Measurements from ENCODE around the gene PHF23.

PHF23 gene

DNA sequence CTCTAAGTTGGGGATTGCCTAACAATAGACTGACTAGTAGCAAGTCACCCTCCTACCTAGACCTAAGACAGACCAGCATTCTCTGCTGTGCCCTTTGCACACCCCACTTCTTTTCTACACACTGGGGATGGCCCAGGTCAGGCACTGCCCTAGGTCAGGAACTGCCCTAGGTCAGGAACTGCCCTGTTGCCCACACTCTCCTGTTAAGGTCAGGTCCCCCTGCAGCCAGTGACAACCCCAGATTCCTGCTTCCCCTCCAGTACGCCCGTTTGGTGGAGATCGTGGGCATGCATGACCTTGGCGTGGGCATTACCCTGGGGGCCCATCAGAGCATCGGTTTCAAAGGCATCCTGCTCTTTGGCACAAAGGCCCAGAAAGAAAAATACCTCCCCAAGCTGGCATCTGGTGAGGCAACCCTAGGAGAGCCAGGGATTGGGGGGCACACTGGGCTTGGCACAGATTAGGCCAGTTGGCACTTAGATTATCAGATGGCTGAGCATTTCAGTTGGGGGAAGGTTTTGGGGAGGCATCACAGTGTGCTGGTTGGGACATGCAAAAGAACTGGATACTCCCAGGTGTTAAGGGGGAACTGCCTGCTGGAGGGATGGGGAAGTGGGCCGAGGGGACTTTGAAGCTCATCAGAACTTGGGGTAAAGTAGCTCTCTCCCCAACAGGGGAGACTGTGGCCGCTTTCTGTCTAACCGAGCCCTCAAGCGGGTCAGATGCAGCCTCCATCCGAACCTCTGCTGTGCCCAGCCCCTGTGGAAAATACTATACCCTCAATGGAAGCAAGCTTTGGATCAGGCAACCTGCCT lies 17.8 kb downstream of the PHF23 start:
- in situ Hi-C loops (cut with HindIII; ENCODE audit: low sequenced_read_pairs), result no loop called here

DNA sequence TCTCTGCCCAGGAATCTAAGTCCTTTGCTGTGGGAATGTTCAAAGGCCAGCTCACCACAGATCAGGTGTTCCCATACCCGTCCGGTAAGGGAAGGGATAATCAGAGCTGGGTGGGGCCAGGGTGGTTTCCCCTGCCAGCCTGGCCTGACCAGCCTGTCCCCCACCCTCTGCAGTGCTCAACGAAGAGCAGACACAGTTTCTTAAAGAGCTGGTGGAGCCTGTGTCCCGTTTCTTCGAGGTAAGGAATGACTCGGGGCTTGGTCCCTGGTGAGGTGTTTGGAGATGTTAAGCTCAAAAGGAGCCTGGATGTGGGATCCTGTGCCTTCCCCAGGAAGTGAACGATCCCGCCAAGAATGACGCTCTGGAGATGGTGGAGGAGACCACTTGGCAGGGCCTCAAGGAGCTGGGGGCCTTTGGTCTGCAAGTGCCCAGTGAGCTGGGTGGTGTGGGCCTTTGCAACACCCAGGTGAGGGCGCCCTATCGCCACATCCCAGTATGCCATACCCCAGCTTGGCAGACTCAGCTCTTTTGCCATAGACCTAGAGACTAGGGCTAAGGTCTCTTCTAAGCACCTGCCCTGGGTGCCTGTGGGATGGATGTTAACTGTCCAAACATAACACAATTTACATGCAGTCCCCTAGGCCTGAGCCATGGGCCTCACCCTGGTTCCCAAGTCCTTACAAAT lies 18.5 kb downstream of the PHF23 start:
- in situ Hi-C loops (cut with HindIII; ENCODE audit: low sequenced_read_pairs), result no loop called here

DNA sequence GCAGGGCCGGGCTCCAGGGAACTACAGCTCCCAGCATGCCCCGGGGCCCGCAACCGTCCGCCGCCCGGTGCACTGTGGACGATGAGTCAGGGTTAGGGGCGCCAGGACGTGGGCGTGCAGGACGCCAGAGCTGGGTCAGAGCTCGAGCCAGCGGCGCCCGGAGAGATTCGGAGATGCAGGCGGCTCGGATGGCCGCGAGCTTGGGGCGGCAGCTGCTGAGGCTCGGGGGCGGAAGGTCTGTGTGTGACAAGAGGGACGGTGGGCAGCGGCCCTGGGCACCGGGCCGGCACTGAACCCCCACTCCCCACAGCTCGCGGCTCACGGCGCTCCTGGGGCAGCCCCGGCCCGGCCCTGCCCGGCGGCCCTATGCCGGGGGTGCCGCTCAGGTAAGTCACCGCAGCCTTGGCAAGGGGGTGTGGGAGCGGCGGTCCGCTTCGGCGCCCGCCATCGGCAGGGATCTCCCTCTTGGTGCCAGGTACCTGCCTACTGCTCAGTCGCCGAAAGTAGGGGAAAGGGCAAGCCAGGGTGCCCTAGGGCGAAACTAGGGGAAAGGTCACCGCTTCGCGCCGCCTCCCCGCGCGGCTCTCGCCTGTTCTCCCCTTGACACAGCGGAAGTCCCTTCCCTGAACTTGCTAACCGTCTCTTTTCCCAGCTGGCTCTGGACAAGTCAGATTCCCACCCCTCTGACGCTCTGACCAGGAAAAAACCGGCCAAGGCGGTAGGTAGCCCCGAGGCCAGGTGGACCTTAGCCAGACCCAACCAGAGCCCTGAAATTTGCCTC lies 19.3 kb downstream of the PHF23 start, which contains the start of the genes ACADVL and DLG4:
TSS of gene ACADVL (plus strand) at position 127 of the 781 bp plus-strand sequence. CDS start at position 174, 47 bp downstream.
TSS of gene DLG4 (minus strand) at position 25 of the 781 bp plus-strand sequence.
- in situ Hi-C loops (cut with HindIII; ENCODE audit: low sequenced_read_pairs), result no loop called here

GRCh38 chr17:7219229-7219811 lies 19.9 kb downstream of the PHF23 start:
- in situ Hi-C loops (cut with HindIII; ENCODE audit: low sequenced_read_pairs), result no loop called here

DNA sequence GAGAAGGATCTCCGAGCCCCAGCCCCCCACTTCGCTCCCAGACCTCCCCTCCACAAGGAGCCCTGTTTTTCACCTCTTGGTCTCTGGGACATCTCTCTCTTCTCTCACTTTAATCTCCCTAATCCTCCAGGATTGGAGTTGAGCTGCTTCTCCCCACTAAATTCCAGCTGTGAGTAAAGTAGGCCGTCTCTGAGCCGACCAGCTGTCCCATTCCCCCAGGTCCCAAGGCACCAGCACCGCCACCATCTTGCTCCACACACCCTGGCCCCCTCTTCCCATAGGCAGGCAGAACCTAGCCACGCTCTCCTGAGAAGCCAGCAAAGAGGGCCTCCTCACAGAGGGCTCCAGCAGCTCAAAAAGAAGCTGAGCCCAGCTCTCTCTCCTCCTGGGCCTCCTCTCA lies 20.5 kb downstream of the PHF23 start:
- in situ Hi-C loops (cut with HindIII; ENCODE audit: low sequenced_read_pairs), result no loop called here

DNA sequence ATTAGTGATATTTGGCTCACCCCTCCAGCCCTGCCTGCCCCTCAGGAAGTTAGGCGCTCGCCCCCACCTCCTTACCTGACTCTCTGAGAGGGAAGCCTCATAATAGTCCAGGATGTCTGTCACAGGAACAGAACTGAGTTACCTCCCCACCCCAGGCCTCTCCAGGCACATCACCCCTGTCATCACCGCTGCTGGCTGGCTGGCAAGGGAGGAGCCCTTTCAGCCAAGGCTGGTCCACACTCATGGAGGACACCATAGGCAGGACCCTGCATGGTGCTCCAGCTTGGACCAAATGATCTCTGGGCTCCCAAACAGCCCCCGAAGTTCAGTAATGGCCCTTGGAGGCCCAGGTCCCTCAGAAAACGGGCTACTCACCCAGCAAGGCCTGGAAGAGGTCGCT lies 21.1 kb downstream of the PHF23 start:
- in situ Hi-C loops (cut with HindIII; ENCODE audit: low sequenced_read_pairs), result no loop called here

DNA sequence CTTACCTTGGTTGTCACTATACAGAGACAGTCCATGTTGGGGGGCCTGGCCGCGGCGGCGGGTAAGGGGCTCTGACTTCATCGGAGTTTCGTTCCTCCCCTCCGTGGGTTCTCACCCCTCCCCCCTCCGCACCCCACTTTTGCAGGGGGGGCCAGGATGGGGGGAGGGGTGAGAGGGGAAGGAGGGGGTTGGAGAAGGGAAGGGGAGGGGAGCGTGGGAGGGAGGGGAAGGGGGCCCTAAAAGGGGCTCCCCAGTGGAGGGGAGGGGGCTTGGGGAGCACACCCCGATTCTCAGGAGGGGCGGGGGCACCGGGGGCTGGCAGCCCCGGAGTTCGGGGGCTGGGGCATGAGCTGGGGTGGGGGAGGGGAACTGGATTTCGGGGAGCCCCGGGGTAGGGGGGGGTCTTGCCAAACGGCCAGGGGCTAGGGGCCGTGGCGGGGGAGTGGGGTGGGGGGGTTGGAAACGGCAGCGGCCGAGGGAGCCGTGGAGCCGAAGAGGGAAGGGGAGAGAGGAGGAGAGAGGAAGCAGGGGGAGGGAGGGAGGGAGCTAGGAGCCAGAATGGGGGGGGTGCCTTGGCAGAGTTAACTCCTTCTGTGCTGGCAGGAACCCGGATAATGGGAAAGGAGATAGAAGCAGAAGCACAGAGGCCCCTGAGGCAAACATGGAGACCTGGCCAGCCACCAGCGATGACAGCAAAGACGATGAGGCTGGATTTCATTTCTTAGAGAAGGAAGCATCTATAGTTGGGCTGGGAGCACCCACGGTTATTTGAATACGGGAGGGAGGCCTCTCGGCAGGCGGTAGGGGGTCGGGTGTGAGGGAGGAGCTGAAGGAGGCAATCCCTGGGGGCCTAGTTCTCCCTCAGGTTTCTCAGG lies 21.9 kb downstream of the PHF23 start:
- in situ Hi-C loops (cut with HindIII; ENCODE audit: low sequenced_read_pairs), result no loop called here

DNA sequence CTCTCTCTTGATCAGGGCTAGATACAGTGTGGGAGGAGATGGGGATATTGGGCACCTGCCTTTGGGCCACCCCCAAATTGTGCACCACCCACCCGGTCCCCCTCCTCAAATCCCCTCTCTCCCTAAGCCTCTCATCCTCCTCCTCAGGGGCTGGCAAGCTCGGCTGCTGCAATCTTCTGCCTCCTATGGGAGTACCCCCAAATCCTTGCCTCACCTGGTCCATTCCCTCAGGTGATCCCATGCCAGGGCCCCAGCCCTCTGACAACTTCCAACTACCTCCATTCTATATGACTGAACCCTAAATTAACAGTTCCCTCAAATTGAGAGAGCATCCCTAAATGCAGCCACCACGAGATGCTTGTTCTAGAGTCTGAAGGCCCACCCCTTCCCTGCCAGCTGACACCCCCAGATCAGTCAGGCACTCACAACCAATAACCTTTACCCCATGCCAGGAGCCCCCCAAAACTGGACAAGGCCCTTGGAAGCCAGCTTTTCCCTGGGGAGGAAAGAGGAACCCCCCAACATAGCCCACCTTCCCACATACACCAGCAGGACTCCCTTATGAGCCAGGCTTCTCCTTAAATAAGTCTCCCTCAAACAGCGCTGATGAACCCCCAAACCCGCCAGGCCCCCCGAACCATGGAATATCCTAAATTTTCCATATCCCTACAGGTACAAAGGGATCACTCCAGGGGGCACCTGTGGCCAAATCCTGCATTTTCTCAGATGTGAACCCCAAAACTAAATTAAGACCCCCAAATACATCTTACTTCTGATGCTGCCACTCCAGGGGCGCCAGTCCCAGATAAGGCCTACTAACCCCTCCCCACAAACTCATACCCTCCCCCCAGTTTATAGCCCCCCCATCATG lies 22.8 kb downstream of the PHF23 start:
- in situ Hi-C loops (cut with HindIII; ENCODE audit: low sequenced_read_pairs), result no loop called here

DNA sequence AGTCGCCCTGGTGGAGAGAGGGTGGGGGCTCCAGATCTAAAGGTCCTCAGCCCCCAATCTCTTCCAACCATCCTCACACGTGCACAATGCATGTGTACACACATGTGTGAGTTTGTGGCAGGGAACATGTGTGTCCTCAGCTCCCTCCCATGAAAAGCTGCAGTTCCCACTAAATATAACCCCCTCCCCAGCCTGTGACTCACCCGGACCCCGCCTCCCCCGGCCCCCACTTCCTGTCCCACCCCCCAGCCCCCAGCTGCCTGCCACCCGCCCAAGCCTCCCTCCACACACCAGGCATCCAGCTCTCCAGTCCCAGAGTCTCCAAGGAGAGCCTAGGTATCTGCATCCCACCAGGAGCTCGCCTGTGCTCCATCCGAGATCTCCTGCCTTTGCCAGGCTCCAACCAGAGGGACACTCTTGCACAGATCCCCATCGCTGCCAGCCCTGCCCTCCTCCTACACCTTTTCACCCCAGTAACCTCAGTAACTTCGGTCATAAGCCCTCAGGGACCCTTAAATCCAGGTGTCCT lies 23.5 kb downstream of the PHF23 start:
- in situ Hi-C loops (cut with HindIII; ENCODE audit: low sequenced_read_pairs), result no loop called here

- in situ Hi-C loops (cut with HindIII; ENCODE audit: low sequenced_read_pairs), result no loop called here
Observed at GRCh38 chr17:7215136-7215638, 24.1 kb downstream of the PHF23 start.

GRCh38 chr17:7214300-7215135 lies 24.7 kb downstream of the PHF23 start:
- in situ Hi-C loops (cut with HindIII; ENCODE audit: low sequenced_read_pairs), result no loop called here

DNA sequence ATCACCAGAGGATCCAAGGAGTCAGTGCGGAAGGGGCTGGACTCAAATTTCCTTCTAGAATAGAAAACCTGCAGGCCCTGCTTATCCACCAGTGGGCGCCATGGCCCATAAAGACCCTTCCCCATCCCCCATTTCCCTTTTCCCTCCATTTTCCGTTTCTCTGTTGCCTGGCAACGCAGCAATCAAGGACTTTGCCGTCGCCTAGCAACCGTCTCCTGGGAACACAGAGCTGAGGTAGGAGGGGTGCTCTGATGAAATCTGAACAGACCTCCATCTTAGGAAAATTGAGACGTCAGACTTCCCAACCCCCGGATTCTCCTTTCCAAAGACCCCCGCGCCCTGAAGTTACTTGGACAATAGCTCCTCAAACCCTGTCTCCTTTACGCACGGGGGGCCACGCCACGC lies 25.4 kb downstream of the PHF23 start:
- in situ Hi-C loops (cut with HindIII; ENCODE audit: low sequenced_read_pairs), result no loop called here

GRCh38 chr17:7211491-7212273 lies 27.6 kb downstream of the PHF23 start:
- in situ Hi-C loops (cut with HindIII; ENCODE audit: low sequenced_read_pairs), result no loop called here

- in situ Hi-C loops (cut with HindIII; ENCODE audit: low sequenced_read_pairs), result no loop called here
Observed at GRCh38 chr17:7208754-7209460, 30.4 kb downstream of the PHF23 start.

- in situ Hi-C loops (cut with HindIII; ENCODE audit: low sequenced_read_pairs), result no loop called here
Observed at GRCh38 chr17:7208027-7208571, 31.2 kb downstream of the PHF23 start.

Data from endothelial cell of hepatic sinusoid (primary cell).